HG02981 (cell line): ENCODE data around the gene COL4A1.

Experiments used
- ATAC-seq: cut with Tn5 transposase; IDR thresholded peaks from one replicate; pipeline ENCODE4 v1.9.1; 2021; ENCODE audit warnings: mild to moderate bottlenecking, moderate library complexity; ENCODE audit not compliant: unreplicated experiment

Gene COL4A1

DNA sequence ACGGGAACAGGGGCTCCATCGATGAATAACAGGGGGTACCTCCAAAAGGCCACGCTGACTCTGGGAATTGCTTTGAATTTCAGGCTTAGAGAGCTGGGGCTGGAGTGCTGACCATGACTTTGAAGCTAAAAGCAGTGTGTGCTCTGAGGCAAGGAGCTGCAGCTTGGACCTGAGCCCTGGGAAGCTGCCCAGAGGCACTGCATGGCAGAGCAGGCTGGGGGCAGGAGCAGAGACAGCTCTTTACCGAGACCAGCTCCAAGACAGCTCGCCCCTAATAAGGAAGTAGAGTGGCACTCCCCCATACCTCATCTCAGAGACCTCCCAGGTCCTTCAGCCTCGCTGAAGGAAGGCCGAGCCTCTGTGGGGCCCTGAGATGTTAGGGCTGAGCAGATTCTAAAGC lies 200.2 kb downstream of the COL4A1 start:
- ATAC-seq, result no peak

DNA sequence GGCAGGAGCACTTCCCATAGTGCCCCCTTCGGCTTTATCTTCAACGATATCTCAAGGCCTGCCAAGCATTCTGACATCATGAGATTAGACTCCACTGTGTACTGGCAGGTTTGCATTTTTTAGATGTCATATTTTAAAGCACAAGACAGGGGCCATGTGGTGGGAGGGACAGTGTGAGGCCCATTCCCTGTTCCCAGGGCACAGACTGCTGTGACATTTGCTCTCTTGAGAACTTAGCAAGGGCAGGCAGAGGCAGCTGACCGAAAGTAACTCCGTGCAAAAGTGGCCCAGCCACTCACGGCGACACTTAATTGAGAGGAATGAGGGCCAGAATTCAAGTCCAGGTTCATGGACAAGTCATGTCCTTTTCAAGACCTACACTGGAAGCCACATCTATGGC lies 201.8 kb downstream of the COL4A1 start:
- no peak for ATAC-seq

DNA sequence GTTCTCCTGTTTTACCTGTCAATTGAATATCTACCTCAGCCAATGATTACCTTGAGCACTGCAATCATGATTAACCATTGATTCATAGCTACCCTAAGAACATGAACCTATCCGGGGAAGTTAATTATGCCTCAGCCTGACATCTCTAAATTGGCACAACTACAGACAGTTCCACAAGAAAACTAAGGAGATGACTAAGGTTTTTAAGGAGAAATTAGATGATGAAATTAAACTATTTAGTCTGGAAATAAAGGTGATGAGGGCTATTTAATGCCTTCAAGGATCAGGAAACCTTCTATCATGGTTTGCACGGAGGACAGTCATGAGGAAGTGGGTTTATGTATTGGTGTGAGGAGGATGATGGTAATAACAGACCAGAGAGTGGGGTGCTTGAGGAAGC lies 203.4 kb downstream of the COL4A1 start:
- ATAC-seq, result no peak

DNA sequence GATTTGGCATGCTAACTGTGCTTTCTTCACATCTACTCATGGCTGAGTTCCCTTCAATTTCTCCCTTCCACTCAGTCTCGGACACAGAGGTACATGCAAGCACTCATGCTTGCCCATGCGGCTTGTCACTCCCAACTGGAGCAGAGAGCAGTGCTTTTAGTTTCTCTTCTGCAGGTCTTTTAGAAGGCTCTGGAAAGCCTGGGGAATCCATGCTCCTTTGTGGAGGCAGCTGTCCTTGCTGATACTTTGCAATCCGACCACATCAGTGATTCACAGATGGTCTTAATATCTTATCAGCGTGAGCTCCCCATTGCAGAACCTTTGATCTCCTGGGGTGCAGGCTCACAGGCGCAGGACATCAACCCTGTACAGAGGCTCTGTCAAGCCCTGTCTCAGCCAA lies 203.9 kb downstream of the COL4A1 start:
- no peak for ATAC-seq

DNA sequence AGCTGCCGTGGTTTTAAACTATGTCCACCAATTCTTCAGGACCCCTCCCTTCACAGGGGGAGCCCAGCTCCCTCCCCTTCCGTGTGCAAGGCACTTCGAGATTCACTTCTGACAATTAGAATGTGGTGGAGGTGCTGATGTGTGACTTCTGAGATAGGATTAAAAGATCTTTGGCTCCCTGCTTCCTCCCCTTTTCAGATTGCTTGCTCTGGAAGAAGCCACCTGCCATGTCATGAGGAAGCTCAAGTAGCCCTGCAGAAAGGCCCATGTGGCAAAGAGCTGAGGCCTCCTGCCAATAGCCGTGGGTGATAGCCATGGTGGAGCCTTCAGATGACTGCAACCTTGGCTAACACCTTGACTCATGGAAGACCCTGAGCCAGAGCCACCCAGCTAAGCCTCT lies 204.9 kb downstream of the COL4A1 start:
- ATAC-seq, result no peak

DNA sequence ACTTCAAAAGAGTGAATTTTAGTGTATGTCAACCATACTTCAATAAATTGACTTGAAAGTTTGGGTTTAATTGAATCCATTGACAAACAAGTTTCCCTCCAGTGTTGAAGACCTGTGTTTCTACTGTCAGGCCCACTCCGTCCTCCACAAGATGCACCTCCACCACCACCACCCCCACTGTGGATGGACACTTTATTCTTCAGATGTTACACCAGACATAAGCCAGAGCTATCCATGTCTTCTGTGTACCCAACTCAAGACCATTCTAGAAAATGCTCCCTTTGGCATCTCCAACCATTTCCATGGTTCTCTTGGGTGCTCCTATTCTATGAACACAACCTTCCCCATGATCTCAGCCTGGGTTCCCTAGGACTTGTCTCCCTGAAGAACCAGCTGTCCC lies 207.0 kb downstream of the COL4A1 start:
- ATAC-seq, result no peak
